ENCODE results near the gene KRTAP10-3.

GRCh38 chr21:44590311-44590721, 31.7 kb upstream of the KRTAP10-3 start:
- no peak for TF ChIP-seq CTCF (IDR thresholded peaks at IDR 0.05)
- TF ChIP-seq POLR2A (IDR thresholded peaks at IDR 0.05) = no peak

Measured in body of pancreas (tissue), 4 donors.